Measurements from ENCODE around the gene MORC3. TPM values are rescaled to one million over a fixed set of nuclear protein-coding genes. Genes with fewer than 3 reads are reported as not detected.

Gene MORC3, protein sequence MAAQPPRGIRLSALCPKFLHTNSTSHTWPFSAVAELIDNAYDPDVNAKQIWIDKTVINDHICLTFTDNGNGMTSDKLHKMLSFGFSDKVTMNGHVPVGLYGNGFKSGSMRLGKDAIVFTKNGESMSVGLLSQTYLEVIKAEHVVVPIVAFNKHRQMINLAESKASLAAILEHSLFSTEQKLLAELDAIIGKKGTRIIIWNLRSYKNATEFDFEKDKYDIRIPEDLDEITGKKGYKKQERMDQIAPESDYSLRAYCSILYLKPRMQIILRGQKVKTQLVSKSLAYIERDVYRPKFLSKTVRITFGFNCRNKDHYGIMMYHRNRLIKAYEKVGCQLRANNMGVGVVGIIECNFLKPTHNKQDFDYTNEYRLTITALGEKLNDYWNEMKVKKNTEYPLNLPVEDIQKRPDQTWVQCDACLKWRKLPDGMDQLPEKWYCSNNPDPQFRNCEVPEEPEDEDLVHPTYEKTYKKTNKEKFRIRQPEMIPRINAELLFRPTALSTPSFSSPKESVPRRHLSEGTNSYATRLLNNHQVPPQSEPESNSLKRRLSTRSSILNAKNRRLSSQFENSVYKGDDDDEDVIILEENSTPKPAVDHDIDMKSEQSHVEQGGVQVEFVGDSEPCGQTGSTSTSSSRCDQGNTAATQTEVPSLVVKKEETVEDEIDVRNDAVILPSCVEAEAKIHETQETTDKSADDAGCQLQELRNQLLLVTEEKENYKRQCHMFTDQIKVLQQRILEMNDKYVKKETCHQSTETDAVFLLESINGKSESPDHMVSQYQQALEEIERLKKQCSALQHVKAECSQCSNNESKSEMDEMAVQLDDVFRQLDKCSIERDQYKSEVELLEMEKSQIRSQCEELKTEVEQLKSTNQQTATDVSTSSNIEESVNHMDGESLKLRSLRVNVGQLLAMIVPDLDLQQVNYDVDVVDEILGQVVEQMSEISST
- total RNA-seq: 10 to 100 TPM; 22.0 to 44.1 TPM
- 1 to 10 TPM; 3.9 to 6.2 TPM for polyA plus RNA-seq

- Histone ChIP-seq H3K9me3 (ENCODE audit: control insufficient read depth in 4 of 4, low read length in 3 of 4) (no peaks in the 10 kb centered on the region), H3K9ac (ENCODE audit: low read depth in 1 of 2, low read length in 2 of 2) (peak within 1 kb of the TSS; percentile 53 to 67), H3K36me3 (ENCODE audit: control insufficient read depth in 4 of 4, insufficient read depth in 3 of 4, low read depth in 1 of 4, low read length in 3 of 4) (no peaks in the 10 kb centered on the region), H3K27ac (ENCODE audit: low read depth in 1 of 2, low read length in 2 of 2) (peak within 1 kb of the TSS; percentile 96 to 97), H3K27me3 (ENCODE audit: control insufficient read depth in 4 of 4, insufficient read depth in 4 of 4, low read length in 3 of 4) (no peaks in the 10 kb centered on the region), H3K4me3 (ENCODE audit: low read depth in 1 of 3, low read length in 3 of 3) (peak within 1 kb of the TSS; percentile 78 to 97 (median 93)), H3K4me1 (ENCODE audit: control insufficient read depth in 4 of 4, insufficient read depth in 4 of 4, low read length in 3 of 4) (peaks cover 4 to 23% (median 19%) of the 10 kb centered on the region in 4 donors)
- WGBS: under 1% methylated on average over 59 of the region's 59 CpGs
- TF ChIP-seq, protein P1, sequence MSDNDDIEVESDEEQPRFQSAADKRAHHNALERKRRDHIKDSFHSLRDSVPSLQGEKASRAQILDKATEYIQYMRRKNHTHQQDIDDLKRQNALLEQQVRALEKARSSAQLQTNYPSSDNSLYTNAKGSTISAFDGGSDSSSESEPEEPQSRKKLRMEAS (IDR thresholded peaks at IDR 0.05): peak; percentile 57
- no peak for TF ChIP-seq CTCF (IDR thresholded peaks at IDR 0.05; ENCODE audit: low read depth, low read length, missing input control)
- no peak for TF ChIP-seq HNF4A (conservative IDR thresholded peaks at IDR 0.05)
- TF ChIP-seq ZBTB33 (IDR thresholded peaks at IDR 0.05): no peak
- peak; percentile 48 to 67 for TF ChIP-seq RXRA (IDR thresholded peaks at IDR 0.05)
- TF ChIP-seq FOXA2 (IDR thresholded peaks at IDR 0.05): no peak
- TF ChIP-seq JUND (IDR thresholded peaks at IDR 0.05): peak in 1 of 2 donors; percentile 36
- no peak for TF ChIP-seq FOXA1 (IDR thresholded peaks at IDR 0.05)
- TF ChIP-seq NR2F2 (IDR thresholded peaks at IDR 0.05): no peak
- TF ChIP-seq EGR1 (IDR thresholded peaks at IDR 0.05; ENCODE audit: low read depth in 2 of 2): peak in 1 of 2 donors; percentile 58
- peak; percentile 70 for TF ChIP-seq TAF1 (conservative IDR thresholded peaks at IDR 0.05)
- TF ChIP-seq HNF4G (IDR thresholded peaks at IDR 0.05): no peak
- TF ChIP-seq RAD21 (IDR thresholded peaks at IDR 0.05): peak; percentile 23 to 43
- TF ChIP-seq, protein P2, sequence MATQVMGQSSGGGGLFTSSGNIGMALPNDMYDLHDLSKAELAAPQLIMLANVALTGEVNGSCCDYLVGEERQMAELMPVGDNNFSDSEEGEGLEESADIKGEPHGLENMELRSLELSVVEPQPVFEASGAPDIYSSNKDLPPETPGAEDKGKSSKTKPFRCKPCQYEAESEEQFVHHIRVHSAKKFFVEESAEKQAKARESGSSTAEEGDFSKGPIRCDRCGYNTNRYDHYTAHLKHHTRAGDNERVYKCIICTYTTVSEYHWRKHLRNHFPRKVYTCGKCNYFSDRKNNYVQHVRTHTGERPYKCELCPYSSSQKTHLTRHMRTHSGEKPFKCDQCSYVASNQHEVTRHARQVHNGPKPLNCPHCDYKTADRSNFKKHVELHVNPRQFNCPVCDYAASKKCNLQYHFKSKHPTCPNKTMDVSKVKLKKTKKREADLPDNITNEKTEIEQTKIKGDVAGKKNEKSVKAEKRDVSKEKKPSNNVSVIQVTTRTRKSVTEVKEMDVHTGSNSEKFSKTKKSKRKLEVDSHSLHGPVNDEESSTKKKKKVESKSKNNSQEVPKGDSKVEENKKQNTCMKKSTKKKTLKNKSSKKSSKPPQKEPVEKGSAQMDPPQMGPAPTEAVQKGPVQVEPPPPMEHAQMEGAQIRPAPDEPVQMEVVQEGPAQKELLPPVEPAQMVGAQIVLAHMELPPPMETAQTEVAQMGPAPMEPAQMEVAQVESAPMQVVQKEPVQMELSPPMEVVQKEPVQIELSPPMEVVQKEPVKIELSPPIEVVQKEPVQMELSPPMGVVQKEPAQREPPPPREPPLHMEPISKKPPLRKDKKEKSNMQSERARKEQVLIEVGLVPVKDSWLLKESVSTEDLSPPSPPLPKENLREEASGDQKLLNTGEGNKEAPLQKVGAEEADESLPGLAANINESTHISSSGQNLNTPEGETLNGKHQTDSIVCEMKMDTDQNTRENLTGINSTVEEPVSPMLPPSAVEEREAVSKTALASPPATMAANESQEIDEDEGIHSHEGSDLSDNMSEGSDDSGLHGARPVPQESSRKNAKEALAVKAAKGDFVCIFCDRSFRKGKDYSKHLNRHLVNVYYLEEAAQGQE (IDR thresholded peaks at IDR 0.05): peak; percentile 77
- peak; percentile 91 for TF ChIP-seq SP1 (IDR thresholded peaks at IDR 0.05)
- peak; percentile 97 for TF ChIP-seq YY1 (IDR thresholded peaks at IDR 0.05)
- TF ChIP-seq, protein P3, sequence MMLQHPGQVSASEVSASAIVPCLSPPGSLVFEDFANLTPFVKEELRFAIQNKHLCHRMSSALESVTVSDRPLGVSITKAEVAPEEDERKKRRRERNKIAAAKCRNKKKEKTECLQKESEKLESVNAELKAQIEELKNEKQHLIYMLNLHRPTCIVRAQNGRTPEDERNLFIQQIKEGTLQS (IDR thresholded peaks at IDR 0.05): no peak
- peak; percentile 89 to 96 for TF ChIP-seq GABPA (IDR thresholded peaks at IDR 0.05 in 1 of 2, conservative IDR thresholded peaks at IDR 0.05 in 1 of 2)
- DNase-seq (ENCODE audit: low spot score): peak; percentile 99
These were observed at the start of gene MORC3 for GRCh38 chr21:36319767-36320420. Gene MORC3 (plus strand): TSS chr21:36320197. CDS start chr21:36320265, 68 bp downstream.
